Stimulated activated CD4-positive, alpha-beta T cell treated with anti-CD3 and anti-CD28 coated beads, Interleukin-1b, Interleukin-23, amount 100 ng/mL, for 48 hours (primary cell): ENCODE results near the gene FFAR1.

Experiments
- DNase-seq: peaks from one replicate; pipeline ENCODE4 v3.0.0-alpha.2; 2020

FFAR1 gene

GRCh38 chr19:35316560-35316959 lies 31.1 kb upstream of the FFAR1 start:
- no peak for DNase-seq

DNA sequence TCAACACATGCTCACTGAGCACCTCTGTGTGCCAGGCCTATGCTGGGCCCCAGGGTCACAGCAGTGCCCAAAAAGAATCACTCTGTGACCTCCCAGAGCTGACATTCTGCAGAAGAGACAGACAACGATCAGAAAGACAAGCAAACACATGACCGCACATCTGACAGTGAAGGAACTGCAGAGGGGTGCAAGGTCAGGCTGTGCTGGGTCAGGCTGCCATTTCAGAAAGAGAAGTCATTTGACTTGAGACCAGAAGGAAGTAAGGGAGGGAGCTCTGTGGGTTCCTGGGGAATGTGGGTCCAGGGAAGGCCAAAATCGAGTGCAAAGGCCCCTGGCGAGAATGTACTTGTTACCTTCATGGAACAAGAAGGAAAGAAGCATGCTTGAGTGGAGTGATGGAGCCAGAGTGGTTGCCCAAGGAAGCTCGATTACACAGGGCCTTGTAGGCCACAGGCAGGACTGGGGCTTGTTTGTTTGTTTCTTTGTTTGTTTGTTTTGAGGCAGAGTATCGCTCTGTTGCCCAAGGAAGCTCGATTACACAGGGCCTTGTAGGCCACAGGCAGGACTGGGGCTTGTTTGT lies 30.1 kb upstream of the FFAR1 start:
- DNase-seq: no peak

GRCh38 chr19:35318679-35319448 lies 28.8 kb upstream of the FFAR1 start:
- DNase-seq: no peak

DNA sequence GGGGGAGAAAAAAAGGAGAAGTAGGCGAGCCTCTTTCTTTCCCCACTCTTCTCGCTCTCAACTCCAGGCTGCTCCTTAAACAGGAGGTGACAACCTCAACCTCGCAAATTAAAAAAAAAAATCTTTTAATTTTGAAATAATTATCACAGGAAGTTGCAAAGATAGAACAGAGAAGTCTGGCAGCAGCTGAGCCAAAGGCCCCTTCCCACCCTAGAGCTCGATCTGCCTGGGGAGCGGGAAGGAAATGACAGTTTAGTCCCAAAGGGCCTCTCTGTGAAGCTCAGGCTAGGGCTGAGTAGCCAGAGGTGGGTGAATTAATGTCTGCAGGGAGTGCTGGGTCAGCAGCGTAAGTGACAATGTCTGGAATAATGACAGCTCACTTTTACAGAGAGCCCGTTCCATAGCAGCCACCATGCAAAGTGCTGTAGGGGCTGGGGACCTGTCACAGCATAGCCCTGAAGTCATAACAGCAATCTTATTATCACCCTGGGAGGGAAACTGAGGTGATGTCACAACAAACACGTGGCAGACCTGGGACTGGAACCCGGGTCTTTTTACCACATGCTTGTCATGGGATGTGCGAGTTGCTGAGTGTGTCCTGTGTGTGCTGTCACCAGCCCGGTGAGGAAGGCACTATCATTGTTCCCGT lies 27.5 kb upstream of the FFAR1 start:
- no peak for DNase-seq

- no peak for DNase-seq
Measured at GRCh38 chr19:35321291-35321690, 26.4 kb upstream of the FFAR1 start.

DNA sequence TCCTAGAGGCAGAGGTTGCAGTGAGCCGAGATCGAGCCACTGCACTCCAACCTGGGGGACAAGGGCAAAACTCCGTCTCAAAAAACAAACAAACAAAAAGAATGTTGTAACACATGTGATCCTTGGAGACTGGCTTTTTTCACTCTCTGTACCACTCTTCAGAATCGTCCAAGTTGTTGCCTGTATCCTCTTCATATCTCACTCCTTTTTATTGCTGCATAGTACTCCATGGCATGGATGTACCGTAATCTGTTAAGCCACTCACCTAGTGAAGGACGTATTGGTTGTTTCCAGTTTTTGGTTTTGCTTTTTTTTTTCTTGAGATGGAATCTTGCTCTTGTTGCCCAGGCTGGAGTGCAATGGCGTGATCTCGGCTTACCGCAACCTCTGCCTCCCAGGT lies 25.7 kb upstream of the FFAR1 start:
- DNase-seq: no peak

- no peak for DNase-seq
Measured at GRCh38 chr19:35327642-35328041, 20.1 kb upstream of the FFAR1 start.

DNA sequence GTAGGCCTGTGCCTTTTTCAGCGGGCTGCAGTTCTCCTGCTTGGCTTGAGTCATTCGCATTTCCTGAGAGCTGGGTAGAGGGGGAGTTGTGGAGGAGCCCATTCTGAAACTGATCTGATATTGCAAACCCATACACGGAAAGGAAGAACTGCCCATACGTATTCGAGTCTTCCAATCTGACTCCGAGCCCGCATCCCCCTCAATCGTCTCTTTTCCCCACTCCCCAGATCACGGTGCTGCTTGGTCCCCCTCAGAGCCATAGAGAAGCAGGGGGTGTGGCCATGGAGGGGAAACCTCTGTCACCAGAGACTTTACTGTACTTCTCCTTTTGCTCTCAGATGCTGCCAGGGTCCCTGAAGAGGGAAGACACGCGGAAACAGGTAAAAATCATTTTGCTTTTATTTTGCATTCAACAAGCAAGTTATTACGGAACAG lies 18.8 kb upstream of the FFAR1 start, which contains the start of gene CD22:
CD22 (plus strand) TSS at position 337 of the 435 bp plus-strand sequence. CDS start 2,854 bp downstream, outside the sequence.
- no peak for DNase-seq

GRCh38 chr19:35329323-35329722 lies 18.4 kb upstream of the FFAR1 start:
- no peak for DNase-seq

- no peak for DNase-seq
Measured at GRCh38 chr19:35330475-35330874, 17.2 kb upstream of the FFAR1 start.

GRCh38 chr19:35331551-35332214 lies 16.0 kb upstream of the FFAR1 start:
- DNase-seq: no peak

DNA sequence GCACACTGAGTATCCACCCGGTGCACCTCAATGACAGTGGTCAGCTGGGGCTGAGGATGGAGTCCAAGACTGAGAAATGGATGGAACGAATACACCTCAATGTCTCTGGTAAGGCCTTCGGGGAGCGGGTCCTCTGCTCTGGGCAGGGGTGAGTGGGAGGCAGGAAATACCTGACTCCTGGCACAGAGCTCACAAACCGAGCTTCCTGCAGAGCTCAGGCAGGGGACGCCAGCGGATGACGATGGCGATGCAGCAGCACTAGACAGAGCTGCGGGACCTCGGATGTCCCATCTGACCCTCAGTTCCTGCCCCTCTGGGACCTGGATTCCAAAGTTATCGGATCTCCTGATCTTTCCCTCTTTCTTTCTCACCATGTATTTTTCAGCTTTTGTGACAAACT lies 14.9 kb upstream of the FFAR1 start:
- peak; percentile 52 for DNase-seq

DNA sequence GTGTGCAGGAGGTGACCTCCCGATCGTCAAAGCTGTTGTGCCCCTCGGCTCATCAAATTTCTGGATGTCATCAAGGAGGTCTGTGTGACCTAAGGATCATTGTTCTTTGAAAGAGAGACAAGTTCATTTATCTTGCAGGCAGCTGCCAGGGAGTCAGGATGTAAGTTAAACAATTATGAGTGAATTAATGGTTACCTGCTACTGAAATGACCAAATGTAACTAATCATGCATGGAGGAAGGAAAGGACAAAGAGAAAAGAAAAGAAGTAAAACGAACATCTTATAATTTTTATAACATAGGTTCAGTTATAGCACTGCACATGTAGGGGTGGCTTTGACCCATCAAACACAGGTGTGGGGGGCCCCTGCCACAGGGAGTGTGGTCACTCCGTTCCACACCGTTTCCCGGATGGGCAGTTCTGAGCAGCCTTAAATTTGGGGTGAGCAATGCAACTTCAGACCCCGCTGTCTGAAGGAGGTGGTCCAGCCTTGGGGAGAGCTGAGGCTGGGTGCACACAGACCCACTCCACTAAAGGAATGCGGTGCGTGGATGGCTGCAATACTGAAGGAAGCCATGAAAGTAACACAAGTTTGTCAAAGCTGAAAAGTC lies 13.5 kb upstream of the FFAR1 start:
- no peak for DNase-seq

DNA sequence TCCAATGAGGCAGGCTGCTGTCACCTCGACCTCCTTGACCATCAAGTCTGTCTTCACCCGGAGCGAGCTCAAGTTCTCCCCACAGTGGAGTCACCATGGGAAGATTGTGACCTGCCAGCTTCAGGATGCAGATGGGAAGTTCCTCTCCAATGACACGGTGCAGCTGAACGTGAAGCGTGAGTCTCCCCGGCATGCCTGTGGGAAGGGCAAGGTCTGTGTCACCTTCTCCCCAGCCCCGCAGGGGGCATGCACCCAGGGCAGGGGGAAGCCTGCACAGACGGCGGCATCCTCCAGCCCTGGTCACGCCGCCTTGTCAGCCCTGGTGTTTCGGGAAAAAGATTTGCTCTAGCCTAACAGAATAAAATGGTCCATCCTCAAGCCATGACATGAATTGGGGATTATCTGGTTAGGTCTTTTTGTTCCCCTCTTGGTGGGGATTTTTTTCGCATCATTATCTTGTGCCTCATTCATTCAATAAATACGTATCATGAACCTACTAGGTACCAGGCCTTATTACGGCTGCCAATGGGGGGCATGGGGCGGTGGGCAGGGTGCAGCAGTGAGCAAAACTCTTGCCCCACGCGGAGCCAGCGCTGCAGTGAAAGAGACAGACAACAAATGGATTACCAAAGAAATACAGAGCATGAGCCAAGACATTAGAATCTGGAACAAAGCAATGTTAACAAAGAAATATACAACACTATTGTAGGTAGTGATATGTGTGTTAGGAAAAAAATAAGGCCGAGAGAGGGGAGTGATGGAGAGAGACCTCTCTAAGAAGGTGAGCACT lies 11.3 kb upstream of the FFAR1 start:
- DNase-seq: no peak

GRCh38 chr19:35337097-35337983 lies 10.4 kb upstream of the FFAR1 start:
- DNase-seq: no peak

DNA sequence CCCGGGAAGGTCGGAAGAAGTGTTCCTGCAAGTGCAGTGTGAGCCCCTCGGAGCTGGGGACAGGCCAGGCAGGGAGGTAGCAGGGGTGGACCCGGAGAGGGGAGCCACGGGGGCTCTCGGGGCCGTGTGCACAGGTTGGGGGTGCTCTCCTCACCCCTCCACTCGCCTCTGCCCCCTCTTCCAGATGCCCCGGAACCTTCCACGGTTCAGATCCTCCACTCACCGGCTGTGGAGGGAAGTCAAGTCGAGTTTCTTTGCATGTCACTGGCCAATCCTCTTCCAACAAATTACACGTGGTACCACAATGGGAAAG lies 9.8 kb upstream of the FFAR1 start:
- DNase-seq: no peak

DNA sequence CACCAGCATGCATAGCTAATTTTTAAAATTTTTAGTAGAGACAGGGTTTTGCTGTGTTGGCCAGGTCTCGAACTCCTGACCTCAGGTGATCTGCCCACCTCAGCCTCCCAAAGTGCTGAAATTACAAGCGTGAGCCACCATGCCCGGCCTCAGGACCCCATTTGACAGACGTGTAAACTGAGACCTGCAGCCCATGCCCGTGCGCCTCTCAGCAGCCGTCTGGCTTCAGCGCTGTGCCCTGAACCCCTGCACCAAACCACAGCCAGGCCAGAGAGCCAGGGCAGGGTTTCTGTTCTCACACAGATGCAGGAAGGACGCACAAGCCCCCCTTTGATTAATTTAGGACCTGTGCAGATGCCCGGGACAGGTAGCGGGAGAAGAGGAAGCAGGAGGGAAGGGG lies 7.3 kb upstream of the FFAR1 start:
- DNase-seq: no peak

DNA sequence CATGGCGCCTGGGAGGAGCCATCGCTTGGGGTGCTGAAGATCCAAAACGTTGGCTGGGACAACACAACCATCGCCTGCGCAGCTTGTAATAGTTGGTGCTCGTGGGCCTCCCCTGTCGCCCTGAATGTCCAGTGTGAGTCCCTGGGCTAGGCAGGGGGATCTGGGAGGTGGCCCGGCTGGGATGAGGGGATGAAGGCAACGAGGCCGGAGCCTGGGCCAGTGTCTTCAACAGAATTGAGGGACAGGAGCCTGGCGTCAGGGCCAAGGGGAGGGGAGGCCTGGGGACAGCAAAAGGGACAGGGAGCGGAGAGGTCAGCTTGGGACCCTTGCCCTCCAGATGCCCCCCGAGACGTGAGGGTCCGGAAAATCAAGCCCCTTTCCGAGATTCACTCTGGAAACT lies 6.7 kb upstream of the FFAR1 start:
- DNase-seq: no peak

GRCh38 chr19:35341565-35342225 lies 6.0 kb upstream of the FFAR1 start:
- no peak for DNase-seq

DNA sequence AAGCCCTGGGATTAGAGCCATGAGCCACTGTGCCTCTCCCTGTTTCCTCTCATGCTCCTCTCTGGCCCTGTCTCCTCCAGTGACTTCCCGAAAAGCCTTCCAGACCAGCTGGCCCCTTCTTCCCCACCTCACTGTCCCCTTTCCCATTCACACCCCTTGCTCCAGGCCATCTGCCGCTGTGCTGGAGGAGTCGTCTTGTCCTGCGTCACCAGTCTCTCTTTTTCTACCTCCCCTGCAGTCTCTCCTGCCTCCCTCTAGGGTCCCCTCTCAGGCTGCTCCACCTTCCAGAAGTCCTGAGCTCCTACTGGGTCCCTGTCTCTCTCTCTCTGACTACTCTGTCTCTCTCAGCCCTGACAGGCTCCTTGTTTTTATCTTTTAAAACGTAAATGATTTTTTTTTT lies 5.3 kb upstream of the FFAR1 start:
- DNase-seq: no peak

DNA sequence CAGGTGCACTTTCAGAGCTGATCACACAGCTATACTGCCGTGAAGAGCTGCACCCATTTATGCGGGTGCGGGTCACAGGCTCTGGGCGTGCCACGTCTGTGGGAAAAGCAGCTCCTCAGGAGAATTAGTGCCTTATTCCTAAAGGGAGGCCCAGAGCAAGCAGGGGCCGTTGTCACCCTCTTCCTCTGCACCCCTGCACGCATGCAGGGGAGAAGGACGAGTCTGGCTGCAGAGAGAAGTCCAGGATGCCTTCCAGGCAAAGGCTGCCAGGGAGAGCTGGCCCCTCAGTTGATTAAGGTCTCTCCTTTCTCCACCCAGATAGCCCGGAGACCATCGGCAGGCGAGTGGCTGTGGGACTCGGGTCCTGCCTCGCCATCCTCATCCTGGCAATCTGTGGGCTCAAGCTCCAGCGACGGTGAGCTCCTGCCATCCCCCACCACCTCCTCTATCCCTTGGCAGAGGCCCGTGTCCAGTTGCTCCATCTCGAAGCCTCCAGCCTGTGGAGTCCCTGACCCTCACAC lies 3.1 kb upstream of the FFAR1 start:
- no peak for DNase-seq
